Measurements from ENCODE around the gene MTFP1.

MTFP1 gene, protein sequence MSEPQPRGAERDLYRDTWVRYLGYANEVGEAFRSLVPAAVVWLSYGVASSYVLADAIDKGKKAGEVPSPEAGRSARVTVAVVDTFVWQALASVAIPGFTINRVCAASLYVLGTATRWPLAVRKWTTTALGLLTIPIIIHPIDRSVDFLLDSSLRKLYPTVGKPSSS

DNA sequence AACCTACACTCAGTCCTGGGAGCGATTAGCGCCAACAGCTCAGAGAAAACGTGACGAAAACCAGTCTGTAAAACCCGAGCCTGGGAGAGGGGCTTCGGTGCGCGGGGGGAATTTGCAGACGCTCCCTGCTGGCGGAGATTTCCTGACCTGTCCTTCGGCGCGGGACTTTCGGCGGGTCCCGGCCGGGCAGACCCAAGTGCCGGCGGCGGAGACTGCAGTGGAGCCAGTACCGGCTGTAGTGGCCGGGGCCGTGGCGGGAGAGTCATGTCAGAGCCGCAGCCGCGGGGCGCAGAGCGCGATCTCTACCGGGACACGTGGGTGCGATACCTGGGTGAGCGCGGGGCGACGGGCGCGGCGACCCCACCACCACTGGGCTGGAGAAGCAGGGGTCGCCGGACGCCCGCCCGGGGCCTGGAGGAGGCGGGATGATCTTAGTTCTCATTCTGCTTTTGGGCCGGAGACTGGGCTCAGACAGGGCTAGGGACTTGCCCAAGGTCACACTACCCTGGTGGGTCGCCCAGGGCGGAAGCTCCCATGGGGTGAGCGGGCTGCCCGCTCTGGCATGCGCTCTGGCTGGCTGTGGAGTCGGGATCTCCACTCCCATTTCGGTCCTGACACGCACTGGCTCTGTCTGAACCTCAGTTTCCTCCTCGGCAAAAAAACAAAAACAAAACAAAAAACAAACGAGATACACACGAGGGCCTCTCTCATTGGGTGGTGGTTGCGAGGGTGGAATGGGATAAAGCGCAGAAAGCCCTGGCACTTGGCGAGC, at the start of gene MTFP1:
MTFP1 (plus strand) TSS at position 153 of the 772 bp plus-strand sequence; CDS start at position 265, 112 bp downstream.
- in situ Hi-C loops (cut with HindIII; ENCODE audit: low sequenced_read_pairs): loop anchor here (5.0 kb wide), 1 partner anchor 86 kb away; no protein-coding TSS in a partner anchor

DNA sequence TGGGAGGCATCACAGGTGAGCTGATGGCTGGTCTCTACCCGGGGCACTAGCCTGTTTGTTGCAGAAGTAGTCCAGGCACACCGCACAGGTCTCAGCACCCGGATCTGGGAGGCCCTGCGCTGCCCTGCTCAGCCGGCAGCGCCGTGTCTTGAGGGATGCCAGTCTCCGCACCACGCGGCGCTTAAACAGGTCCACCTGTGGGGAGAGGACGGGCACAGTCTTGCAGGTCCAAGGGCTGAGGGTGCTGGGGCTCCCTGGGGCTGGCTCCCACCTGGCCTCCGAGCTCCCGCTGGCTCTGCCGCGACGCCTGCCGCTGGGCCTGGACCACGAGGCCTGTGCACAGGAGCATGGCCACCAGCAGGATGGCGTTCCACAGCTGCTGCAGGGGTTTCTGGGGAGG, 45.6 kb upstream of the MTFP1 start:
- in situ Hi-C loops (cut with HindIII; ENCODE audit: low sequenced_read_pairs): loop anchor here (10.0 kb wide), 2 partner anchors 95 to 225 kb away; partner anchors contain the start of gene CASTOR1

DNA sequence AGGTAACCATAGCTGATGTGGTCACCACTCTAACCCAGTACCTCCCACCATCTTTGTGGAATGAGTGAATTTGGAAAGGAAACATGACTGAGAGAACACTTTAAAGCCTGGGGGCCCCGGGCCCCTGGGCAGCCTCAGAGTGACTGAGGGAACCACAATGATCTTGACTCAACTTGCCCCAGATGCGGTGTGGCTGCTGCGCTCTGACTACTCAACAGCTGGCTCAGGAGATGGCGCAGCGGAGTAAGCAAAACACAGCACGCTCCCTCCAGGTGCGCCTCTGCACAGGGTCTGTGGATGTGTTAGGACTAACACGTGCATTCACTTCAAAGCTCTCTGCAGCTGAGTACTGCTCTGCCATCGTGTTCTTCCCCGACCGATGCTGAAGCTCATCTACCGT, 44.3 kb upstream of the MTFP1 start:
- in situ Hi-C loops (cut with HindIII; ENCODE audit: low sequenced_read_pairs): loop anchor here (10.0 kb wide), 2 partner anchors 96 to 226 kb away; partner anchors contain the start of gene CASTOR1

DNA sequence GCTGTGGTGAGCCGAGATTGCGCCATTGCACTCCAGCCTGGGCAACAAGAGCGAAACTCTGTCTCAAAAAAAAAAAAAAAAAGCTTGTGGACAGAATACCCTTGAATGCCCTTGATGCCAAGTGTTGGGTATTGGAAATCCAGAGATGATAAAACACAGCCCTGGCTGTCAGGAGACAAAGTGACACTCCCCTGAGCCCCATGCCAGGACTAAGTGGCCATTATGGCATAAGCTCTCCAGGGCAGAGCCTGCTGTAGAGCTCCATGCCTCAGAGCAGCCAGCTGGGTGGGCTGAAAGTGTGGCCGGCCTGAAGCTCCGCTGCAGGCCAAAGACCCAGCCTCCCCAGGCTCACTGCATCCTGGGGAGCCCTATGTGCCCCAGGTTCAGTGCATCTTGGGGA, 43.2 kb upstream of the MTFP1 start:
- in situ Hi-C loops (cut with HindIII; ENCODE audit: low sequenced_read_pairs): loop anchor here (10.0 kb wide), 2 partner anchors 98 to 228 kb away; partner anchors contain the start of gene CASTOR1

DNA sequence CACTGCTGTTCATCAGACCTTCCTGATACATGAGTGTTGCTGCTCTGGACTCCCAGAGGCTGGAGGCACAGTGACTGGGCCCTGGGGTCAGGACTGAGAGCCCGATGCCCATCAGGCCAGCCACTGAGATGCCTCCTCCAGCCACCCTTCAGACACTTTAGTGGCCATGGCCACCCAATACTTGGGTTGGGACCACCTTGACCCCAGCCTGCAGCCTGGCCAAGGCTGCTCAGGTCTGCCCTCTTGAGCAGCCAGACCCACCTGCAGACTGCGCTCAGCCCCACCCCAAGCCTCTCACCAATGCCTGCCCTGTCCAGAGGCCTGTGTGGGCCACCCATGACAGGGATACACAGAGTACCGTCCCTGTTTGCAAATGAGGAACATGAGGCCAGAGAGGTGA, 42.5 kb upstream of the MTFP1 start:
- in situ Hi-C loops (cut with HindIII; ENCODE audit: low sequenced_read_pairs): loop anchor here (10.0 kb wide), 2 partner anchors 98 to 228 kb away; partner anchors contain the start of gene CASTOR1

DNA sequence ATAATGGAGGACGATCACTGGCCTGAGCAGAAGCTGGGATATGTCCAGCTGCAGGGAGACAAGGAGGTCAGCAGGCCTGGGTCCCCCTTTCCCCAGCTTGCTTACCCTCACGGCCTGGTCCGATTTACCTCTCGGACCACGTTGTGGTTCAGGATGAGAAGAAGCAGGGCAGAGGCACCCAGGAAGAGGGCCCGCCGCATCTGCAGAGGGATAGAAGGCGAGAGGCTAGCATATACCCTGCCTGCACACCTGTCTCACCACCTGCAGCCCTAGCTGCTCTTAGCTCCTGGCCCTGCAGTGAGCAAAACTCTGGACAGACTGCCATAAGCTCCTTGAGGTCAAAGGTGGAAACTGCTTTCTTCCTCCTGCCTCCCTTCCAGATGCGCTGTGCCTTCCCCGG, 39.6 kb upstream of the MTFP1 start:
- in situ Hi-C loops (cut with HindIII; ENCODE audit: low sequenced_read_pairs): loop anchor here (10.0 kb wide), 2 partner anchors 101 to 231 kb away; partner anchors contain the start of gene CASTOR1

DNA sequence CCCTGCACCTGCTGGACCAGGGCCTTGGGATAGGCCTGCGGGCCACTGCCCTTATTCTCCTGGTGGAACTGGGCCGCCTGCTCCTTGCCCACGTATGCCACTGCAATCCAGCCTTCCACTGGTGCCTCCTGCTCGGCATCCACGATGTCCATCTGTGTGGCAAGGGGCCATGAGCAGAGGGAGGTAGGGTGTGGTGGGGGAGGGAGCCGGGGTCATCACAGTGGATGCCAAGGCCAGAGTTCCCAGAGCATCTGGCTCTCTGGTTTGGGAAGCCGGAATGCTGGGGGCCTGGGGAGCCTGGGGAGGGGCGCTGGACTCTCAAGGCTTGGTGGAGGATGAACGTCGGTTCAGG, 39.0 kb upstream of the MTFP1 start:
- in situ Hi-C loops (cut with HindIII; ENCODE audit: low sequenced_read_pairs): loop anchor here (10.0 kb wide), 2 partner anchors 102 to 232 kb away; partner anchors contain the start of gene CASTOR1

DNA sequence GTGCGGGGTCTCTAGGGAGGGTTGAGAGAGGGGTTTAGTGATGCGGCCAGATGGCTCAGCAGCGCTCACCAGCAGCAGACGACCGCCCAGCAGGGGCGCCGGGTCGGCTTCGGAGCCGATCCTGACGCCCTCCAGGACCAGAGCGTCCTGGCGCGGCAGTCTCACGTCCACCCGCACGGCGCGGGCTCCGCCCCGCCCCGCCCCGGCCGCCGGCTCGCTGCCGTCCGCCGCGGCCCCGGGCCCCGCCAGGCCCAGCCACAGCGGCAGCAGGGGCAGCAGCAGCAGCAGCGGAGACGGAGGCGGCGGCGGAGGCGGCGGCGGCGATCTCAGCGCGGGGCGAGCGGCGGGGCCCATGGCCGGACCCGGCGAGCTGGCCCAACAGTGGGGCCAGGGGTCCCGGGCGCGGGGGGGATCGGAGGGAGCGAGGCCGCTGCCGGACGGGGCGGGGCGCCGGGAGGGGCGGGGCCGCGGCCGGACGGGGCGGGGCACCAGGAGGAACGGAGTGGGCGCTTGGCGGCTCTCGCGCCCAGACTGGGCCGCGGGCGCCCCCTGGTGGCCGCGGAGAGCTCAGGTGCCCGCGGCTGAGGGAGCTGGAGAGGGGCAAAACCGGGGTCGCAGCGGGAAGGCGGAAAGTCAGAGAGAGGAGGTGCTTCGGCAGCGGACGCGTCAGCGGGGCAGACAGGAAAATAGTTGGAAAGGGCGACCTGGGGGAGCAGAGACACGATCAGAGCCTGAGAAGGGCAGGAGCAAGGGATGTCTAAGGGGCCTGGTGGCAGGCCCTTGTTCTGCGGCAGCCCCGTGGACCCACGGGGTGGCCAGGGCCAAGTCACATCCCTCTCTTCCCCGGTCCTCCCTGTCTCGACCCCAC, 38.4 kb upstream of the MTFP1 start, which contains the start of gene RNF215:
RNF215 (minus strand) TSS at position 452 of the 868 bp plus-strand sequence; CDS start at position 354, 98 bp downstream.
- in situ Hi-C loops (cut with HindIII; ENCODE audit: low sequenced_read_pairs): loop anchor here (10.0 kb wide), 2 partner anchors 102 to 232 kb away; partner anchors contain the start of gene CASTOR1

DNA sequence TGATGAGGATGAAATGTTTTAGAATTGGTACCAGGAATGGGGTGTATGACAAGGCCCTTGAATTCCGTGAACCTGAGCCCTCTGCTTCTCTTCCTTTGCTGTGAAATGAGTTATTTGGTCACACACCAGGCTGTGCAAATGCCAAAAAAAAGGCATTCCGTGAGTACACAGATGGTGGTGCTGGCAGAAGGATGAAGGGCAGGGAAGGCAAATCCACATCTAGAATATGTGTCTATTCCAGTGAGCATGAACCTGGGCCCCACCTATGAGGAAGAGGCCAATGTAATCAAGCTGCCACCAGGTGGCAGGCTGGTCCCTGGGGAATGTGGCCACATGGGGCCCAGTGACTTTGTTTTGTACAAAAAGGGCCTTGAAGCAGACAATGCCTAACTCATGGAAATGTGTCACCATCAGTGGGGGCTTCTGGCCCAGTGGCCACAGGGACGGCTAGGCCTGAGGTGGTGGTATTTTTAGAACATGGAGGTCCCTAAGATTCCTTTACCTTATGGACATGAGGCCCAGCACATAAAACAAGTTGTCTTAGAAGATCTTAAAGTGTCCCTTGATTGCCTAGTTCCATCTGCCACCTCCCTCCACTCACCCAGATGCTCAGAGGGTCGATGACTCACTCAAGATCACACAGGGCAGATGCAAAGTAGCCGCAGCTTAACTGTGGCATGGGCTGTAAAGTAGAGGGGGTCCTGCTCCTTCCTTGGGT, 34.4 kb upstream of the MTFP1 start:
- in situ Hi-C loops (cut with HindIII; ENCODE audit: low sequenced_read_pairs): no loop called here

DNA sequence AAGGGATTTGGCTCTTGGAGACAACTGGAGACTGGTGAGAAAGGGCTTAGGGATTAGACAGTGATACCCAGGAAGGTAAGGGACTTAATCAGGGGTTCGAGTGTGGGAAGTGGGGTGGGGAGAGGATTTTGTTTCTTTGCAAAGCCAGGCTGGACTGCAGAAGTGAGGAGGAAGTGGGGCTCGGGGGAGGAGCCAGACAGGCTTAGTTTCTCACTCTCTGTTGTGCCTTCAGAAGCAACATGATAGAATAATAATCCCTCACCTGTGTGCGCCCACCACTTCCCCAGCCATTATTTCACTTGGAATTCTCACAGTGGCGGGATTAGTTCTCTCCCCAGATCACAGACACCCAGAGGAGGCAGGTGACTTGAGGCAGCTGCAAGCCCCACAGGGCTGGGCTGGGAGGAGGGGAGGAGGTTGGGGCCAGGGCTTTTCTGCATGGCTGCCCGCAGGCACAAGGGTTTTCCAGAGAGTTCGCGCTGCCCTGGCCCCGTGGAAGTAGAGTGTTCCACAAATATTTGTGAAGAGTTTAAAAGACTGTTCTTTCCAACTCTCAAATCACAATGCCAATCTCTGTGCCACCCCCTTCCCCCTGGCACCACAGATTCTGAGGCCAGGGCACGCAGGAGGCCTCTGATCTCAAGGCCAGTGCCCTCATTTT, 32.8 kb upstream of the MTFP1 start:
- in situ Hi-C loops (cut with HindIII; ENCODE audit: low sequenced_read_pairs): no loop called here

DNA sequence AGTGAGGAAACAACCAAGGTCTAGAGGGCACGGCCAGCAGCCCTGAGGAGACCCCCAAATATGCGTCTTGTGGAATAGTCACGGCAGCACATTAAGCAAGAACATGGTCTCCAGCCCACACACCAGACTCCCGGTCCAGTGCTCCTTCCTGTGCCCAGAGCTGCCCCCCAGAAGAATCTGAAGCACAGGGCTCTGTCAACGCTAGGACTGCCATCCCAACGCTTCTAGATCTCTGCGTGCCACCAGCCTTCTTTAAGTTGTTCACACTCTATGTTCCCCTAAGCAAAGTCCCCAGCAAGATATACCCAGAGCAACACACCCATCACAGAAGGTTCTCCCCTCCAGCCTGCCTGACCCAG, 32.3 kb upstream of the MTFP1 start:
- in situ Hi-C loops (cut with HindIII; ENCODE audit: low sequenced_read_pairs): no loop called here

DNA sequence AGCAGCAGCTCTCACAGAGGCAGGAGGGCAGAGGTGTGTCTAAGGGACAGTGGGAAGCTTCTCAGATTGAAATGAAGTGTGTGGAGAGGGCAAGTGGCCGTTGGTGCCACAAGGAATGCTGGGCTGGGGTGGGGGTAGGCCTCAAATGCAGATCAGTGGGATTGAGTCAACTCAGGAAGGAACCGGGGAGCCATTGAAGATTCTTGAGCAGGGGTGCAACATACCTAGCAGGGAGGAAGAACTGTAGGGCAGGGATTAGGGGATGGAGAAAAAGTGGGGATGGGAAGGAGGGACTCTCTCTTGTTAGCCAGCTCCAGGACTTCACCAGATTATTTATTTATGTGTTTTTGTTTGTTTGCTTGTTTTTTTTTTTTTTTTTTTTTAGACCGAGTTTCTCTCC, 31.7 kb upstream of the MTFP1 start:
- in situ Hi-C loops (cut with HindIII; ENCODE audit: low sequenced_read_pairs): no loop called here

DNA sequence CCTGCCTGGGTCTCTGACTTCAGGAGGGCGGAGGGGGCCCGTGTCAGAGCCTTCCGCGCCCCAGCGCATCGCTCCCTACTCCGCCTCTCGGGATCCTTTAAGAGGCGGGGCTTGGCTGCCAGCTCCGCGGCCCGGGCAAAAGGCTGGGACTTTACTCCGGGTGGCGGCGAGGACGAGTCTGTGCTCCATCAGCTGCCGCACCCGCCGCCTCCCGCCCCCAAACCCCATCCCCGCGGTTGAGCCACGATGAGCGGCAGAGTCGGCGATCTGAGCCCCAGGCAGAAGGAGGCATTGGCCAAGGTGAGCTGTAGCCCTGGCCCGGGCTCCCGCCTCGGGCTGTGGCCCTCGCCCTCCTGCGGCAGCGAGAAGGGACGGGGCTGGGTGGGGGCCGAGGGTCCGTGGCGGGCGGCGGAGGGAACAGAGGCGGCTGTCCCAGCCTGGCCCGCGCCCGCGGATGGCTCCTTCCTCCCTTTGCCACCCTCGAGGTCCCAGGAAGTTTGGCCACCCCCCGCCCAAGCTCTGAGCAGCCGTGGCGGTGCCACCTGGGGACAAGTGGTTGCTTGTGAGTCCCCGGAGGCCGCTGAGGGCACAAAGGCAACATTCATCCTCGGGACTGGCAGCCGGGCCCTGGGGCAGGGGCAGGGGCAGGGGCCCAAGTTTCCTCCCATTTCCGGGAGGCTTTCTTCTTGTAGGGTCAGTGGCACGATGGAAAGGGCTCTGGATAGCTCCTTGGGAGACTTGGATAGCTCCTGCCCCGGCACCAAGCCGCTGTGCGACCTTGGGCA, 28.5 kb upstream of the MTFP1 start, which contains the start of gene SEC14L2:
SEC14L2 (plus strand) TSS at position 148 of the 785 bp plus-strand sequence; CDS start at position 247, 99 bp downstream.
- in situ Hi-C loops (cut with HindIII; ENCODE audit: low sequenced_read_pairs): no loop called here

DNA sequence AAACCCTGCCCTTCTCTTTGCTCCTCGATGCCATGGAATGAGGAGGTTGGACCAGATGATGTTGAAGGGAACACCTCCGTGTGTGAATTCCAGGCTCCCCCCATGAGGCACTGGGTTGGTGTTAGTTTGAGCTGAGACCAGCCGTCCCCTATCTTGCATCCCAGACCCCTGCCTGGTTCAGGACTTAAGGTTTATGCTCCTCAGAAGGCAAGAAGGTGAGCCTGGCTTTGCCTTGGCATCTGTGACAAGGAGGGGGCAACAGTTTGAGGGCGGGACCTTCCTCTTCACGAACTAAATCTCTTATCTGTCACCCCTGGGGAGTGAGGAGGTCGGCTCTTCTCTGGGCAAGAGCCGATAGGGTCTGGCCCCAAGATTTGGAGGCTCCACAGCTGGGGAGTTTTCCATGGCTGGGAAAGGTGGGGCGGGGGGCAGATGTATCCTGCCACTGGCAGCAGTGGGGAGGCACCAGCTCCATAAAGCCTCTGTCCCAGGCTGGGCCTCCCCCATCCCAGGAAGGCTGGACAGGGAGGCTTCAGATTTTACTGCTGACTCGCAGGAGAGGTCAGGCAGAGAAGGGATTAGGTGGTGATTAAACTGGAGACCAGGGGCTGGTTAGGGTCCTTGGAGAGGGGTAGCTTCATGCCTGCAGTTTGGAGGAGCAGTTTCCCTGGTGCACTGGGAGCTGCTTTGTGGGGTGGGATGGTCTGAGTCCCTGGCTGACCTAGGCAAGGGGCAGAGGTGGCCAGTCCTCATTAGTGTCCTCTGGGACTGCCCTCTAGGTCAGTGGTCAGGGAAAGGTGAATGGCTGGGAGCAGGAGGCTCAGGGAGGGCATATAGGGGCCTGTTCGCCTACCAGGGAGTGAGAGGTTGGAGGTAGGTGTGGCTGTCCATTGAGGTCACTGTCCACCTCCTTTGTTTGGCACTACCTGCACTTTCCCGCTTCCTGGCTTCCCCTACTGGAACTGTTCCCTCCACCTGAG, 27.6 kb upstream of the MTFP1 start:
- in situ Hi-C loops (cut with HindIII; ENCODE audit: low sequenced_read_pairs): no loop called here

DNA sequence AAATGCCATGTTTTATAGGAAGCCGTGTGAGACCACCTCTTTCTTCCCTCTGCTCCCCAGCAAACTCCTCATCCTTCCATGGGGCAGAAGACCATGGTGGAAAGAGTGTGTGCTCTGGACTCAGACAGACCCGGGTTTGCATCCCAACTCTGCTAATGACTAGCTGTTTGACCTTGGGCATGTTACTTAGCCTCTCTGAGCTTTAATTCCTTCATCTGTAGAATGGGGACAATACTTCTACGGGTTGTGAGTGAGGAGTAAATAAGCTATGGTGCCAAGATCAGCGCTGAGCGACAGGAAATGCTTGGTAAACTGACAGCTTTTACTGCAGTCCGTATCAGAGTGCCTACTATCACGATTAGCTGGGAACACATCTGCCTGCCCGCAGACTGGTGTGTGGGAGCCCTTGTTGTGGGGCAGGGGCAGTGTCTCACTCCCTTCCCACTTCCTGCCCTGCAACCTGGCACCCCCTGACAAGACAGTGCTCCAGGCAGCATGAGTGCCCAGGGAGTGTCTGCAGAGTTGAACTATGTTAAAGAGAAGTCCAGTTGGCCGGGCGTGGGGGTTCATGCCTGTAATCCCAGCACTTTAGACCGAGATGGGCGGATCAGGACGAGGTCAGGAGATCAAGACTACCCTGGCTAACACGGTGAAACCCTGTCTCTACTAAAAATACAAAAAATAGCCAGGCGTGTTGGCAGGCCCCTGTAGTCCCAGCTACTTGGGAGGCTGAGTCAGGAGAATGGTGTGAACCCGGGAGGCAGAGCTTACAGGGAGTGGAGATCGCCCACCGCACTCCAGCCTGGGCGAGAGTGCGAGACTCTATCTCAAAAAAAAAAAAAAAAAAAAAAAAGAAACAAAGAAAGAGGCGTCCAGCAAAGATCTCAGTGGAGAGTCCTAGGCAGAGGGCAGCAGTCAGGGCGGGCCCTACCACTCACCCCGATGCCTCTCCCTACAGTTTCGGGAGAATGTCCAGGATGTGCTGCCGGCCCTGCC, 26.6 kb upstream of the MTFP1 start:
- in situ Hi-C loops (cut with HindIII; ENCODE audit: low sequenced_read_pairs): no loop called here

DNA sequence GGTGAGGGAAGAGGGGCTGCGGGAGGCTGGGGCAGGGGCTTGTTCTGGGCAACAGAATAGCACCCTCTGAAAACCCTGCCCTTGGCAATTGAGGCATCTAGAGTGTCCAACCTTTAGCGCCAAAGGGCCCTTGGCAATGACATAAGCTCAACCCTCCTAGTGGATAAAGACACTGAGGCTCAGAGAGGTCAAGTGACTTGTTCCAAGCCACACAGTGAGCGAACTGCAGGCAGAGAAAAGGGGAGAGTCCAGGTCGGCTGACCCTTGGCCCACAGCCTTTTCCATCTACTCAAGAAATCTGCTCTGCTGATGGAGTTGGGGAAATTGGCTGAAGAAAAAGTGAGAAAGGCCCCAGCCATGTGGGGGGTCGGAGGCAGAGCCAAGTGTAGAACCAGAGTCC, 25.9 kb upstream of the MTFP1 start:
- in situ Hi-C loops (cut with HindIII; ENCODE audit: low sequenced_read_pairs): no loop called here

DNA sequence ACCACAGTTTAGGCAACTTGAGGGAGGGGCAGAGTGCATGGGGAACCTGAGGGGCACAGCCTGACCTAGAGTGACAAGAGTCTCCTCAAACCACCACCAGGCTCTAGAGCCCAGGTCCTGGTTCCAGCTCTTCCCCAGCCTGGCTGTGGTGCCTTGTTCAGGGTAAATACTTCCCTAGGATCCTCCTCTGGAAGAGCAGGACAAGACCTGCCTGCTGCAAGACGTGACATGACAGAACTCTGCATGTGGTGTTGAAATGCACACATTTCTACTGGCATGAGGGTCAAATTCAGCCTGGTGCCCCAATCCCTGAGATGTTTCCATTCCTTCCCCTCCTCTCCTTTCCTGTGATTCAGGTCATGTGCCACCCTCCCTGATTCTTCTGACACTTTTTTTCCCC, 25.4 kb upstream of the MTFP1 start:
- in situ Hi-C loops (cut with HindIII; ENCODE audit: low sequenced_read_pairs): no loop called here
